HG02840 (cell line): Measurements from ENCODE around the gene HES6.

Source experiments
- ATAC-seq: cut with Tn5 transposase; IDR thresholded peaks from one replicate; pipeline ENCODE4 v1.9.1; 2021; ENCODE audit warnings: mild to moderate bottlenecking, moderate library complexity, moderate number of reproducible peaks; ENCODE audit not compliant: unreplicated experiment, low FRiP score

Gene HES6

DNA sequence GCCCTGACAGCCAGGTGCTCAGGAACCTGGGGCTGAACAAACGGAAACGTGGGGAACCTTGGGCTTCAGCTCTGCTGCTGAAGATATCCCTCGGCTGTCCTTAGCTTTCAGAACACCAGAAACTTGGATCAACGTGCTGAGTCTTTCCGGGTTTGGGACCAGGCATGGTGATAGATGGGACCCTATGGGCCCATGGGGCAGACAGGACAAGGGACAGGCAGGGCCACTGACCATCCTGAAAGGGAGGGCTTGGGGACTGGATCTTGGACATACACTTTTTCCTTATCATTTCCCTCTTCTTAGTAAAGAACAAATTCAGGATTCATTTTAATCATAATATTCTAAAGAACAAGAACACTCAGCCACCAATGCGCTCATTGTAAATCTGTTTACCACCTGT, 16.3 kb upstream of the HES6 start:
- no peak for ATAC-seq

GRCh38 chr2:238255636-238256035, 15.8 kb upstream of the HES6 start:
- ATAC-seq: no peak

- no peak for ATAC-seq
These were observed 15.3 kb upstream of the HES6 start for GRCh38 chr2:238255151-238255551.

- ATAC-seq: no peak
These were observed 14.4 kb upstream of the HES6 start for GRCh38 chr2:238254095-238254723.

DNA sequence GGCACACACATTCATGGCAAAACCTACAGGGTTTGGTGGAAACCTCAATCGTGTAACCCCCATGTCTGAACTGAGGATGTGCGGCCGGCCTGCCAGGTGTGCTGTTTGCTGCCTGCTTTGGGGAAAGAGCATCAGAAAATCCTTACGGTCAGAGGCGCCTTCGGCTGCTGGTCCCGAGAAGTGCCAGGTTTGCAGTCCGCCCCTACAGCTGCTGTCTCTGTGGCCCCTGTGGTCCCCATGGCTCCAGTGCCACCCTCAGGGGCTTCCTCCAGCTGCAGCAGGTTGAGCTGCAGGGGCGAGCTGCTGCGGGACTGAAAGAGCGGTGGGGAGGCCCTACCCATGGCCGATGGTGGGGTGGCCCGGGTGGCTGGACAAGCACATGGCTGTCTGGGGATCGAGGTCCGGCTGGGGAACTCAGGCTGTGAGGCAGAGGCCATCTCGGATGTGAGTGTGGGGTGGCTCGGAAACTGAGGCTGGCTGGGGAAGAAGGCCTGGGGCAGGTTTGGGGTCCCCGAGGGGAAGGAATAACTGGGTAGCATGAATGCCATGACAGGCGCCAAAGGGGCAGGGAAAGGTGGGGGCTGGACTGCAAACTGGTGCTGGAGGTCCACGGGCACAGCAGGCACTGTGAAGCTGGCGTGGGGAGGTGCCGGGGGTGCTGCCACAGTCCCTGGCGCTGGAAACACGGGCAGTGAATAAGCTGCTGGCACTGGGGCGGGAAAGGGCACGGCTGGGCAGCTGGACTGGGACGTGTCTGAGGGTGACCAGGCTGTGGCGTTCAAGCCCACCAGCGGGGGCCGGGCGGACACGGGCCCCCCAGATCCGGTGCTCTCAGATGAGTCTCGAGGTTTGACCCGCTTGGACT, 13.2 kb upstream of the HES6 start:
- no peak for ATAC-seq

DNA sequence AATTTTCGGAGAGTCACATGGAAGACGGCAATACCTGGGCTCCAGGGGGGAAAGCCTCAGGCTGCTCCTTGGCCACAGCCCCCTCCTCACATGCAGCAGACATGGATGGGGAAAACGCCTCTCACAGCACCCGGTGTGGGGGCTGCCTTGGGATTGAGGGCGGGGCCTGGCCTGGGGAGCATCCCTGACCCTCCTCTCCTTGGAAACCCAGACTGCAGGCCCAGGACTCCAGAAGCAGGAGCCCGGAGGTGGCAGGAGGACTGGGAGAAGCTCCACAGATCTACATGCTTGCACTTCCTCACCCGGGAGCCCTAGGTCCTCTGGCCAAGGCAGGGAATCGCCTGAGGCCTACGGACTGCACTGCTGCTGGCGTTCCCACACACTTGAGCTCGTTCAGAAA, 12.1 kb upstream of the HES6 start:
- ATAC-seq: no peak

GRCh38 chr2:238251331-238251730, 11.5 kb upstream of the HES6 start:
- no peak for ATAC-seq

- no peak for ATAC-seq
These were observed 11.1 kb upstream of the HES6 start for GRCh38 chr2:238250896-238251295.

DNA sequence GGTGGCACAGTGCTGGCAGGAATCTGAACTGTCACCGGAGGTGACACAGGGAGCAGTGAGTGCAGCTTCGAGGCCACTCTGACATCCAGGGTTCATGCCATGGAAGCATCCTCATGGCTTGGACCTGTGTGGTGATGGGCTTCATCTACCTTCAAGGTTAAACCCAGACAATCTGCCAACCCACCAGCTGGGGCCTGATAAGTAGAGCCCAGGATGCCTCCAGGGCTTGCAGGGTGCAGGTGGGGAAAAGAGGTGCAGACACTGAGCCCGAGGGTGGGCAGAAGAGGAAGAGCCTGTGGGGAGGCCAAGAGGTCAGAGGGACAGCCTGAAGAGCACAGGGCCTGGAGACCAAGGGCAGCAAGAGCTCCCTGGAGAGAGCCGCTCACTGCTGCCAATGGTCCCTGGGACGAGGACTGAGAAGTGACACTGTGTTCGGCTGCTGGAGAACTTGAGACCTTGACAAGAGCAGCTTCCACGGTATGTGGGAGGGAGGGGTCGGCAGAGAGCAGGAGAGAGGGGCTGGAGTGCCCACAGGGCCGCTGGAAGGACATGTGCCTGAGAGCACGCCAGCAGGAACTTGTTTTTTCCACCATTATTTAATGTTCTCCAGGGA, 8.1 kb upstream of the HES6 start:
- ATAC-seq: no peak

DNA sequence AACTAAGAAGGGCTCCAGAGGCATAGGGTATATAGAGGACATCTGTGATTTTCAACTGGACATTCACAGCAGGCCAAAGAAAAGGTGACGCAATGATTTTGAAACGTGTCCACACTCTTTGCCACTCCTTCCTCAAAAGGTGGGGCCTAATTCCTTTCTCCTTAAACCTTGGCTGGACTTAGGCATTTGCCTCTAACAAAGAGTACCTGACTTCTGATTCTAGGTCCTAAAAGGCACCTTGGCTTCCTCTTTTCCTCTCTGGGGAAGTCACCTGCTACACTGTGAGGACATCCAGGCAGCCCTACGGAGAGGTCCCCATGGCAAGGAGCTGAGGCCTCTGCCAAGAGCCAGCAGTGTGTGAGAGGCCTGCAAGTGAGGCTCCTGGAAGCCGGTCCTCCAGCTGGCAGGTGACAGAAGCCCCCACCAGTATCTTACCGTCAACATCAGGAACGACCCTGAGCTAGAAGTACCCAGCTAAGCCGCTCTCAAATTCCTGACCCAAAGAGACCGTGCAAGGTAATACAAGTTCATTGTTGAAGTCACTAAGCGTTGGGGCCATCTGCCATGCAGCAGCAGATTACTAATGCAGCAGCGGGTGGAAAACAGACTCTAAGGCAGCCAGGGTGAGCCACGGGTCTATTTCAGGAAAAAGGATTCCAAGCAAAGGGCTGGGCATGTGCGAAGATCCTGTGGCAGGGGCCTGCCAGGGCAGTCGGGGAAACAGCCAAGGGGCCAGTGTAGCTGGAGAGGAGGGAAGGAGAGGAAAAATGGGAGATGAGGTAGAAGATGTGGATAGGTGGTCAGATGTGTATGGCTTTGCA, 7.4 kb upstream of the HES6 start:
- no peak for ATAC-seq

GRCh38 chr2:238244151-238244550, 4.3 kb upstream of the HES6 start:
- ATAC-seq: no peak

GRCh38 chr2:238243496-238244076, 3.7 kb upstream of the HES6 start:
- no peak for ATAC-seq

DNA sequence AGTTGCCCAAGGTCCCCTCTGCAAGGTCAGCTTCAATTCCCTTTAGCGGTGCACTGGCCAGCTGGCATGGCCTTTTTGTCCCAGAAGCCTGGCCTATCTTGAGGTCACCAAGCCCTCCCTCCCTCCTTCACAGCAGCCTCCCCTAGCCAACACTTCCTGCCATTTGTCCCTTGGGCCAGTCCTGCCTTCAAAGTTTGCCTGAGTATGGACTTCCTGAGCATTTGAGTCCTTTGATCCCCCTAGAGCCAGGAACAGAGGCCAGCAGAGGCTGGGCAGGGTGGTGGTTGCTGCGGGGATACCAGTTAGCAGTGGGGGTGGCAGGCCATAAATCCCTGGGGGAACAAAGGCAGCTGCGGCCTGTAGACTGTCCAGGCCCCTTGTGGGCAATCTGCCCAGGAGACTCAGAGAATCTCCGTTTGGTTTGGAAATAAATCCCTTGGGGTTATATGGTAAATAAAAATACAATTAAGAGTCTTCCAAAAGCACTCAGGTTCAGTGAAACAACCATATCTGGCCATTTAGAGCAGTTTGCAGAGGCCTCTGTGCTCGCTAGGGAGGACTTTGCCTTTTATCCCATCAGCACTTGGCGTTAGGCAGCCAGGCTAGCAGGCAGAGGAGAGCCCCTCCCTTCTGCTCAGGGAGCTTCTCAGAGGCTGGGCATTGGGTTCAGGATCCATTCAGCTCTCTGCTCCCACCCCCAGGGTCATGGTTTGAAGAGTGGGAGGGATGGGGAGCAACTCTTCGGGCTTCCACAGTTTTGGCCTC, 3.1 kb upstream of the HES6 start:
- no peak for ATAC-seq

- no peak for ATAC-seq
These were observed 2.1 kb upstream of the HES6 start for GRCh38 chr2:238241970-238242369.

- no peak for ATAC-seq
These were observed 1.2 kb upstream of the HES6 start for GRCh38 chr2:238240757-238241711.

GRCh38 chr2:238239543-238239862, 335 bp downstream of the HES6 start:
- ATAC-seq: no peak

DNA sequence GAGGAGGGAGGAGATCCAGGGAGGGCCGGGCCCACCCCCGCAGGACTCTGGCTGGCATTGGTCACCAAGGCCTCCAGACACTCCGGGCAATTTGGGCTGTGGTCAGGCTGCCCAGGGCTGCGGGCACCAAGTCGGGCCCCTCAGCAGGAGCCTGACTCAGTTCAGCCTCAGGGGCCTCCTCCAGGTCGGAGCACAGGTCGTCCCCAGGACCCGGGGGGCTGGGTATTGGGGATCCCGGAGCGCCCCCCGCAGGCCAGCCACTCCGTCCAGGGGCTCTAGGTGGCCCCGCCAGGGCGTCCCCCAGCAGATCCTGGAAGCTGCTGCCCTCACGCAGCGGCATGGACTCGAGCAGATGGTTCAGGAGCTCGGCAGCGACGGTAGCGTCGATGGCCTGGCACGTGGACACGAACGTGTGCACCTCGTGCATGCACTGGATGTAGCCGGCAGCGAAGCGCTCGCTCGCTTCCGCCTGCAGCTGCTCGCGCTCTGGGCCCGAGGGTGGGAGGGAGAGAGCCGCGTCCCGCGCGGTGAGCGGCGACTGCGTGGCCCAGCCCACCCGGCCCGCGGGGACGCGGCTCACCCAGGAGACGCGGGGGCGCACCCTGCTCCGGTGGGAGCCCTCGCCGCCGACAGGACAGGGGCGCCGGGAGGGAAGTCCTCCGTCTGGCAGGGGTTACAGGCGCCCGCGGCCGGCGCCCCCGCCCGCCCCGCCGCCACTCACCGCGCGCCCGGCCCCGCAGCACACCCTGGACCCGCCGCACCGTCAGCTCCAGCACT, 884 bp downstream of the HES6 start:
- ATAC-seq: peak; percentile 7

GRCh38 chr2:238238311-238238765, 1.5 kb downstream of the HES6 start:
- ATAC-seq: no peak
